ENCODE data around the gene CAMK1D.

The CAMK1D gene

DNA sequence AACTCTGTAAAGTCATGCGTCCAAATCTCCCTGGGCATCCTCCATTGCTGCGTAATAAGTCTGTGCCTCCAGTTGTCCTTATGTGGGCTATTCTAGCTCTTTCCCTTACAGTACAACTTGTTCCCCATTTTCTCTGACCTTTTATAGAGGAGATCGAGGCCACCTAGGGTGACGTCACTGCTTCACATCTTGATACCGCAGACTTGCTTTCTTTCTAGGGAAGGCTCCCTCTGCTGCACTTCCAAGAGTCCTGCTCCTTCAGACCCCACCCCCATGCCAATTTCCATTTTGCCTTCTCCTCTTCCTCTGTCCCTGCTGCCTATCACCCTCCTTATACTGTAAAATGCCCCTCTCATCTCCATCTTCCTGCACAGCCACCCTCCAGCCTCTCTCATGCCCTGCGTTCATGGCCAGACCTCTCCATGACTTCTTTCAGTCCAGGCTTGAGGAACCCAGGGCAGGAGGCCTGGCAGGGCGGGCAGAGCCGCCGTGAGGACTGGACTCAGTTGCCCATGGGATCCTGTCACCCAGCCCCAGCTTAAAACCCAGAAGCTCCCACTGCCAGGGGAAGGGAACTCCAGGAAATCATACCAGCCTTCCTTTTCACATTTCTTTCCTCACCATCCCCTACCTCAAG lies 57.5 kb downstream of the CAMK1D start:
- DNase-seq, result no peak

DNA sequence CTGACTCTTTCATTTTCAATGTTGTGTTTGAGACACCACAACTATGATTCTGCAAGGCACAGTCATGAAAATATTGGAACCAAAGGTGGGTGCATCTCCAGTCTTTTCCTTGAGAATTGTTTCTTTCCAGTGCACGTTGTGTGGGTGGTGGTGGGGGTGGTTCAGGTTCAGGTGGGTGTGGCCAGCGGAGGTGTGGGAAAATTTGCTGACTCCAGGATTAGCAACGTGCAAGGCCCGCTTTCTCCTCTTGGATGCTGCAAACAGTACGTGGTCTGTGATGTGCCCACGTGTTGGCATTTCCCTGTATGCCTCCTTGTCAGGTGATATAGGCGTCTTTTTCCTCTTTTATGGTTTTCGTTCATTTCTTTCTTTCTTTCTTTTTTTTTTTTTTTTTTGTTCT lies 59.1 kb downstream of the CAMK1D start:
- DNase-seq, result no peak

DNA sequence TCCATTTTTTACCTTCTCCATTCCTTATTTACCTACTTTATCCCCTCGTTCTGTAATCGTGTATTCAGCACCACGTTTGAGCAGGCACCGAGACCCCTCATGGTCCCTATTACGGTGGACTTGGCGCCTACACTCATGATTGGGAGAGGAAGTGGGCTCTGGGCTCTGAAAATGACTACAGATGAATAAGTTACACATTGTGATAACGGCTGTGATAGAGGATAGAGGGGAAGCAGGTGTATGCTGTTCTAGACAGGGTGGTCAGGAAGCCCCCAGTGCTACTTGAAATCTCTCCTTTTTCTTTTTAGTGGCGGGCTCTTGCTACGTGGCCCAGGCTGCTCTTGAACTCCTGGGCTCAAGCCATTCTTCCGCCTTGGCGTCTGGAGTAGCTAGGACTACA lies 59.8 kb downstream of the CAMK1D start:
- no peak for DNase-seq

DNA sequence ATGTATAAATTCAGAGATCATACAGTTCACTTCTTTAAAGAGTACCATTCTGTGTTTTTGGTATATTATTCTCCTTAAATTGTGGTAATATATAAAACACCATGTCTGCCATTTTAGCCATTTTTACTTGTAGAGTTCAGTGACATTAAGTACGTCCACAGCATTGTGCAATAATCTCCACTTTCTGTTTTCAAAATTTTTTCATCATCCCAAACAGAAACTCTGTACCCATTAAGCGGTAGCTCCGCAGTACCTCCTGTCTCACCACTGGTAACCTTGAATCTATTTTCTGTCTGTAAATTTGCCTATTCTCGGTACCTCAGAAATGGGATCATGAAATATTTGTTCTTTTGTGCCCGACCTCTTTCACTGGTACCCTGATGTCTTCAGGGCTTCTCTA lies 60.3 kb downstream of the CAMK1D start:
- no peak for DNase-seq

DNA sequence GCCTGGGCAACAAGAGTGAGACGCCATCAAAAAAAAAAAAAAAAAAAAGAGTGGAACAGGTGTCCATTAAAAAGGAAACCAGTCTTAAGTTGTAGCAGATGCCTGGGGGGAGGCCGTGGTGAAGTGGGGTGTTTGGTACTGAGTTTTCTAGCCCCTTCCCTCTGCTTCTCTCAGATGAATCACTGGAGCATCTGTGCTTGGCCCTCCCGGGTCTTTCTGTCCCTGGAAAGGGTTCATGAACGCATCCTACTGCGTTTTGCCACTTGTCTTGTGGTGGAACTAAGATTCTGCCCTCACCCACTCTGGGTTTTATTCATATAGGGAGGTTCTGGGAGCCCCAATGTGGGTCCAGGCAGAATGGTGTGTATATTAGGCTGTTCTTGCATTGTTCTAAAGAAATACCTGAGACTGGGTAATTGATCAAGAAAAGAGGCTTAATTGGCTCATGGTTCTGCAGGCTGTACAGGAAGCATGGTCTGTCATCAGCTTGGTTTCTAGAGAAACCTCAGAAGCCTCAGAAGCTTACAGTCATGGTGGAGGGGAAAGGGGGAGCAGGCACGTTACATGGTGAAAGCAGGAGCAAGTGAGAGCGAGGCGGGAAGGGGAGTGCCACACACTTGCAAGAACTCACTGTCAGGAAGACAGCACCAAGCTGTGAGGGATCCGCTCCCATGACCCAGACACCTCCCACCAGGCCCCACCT lies 63.5 kb downstream of the CAMK1D start:
- no peak for DNase-seq

DNA sequence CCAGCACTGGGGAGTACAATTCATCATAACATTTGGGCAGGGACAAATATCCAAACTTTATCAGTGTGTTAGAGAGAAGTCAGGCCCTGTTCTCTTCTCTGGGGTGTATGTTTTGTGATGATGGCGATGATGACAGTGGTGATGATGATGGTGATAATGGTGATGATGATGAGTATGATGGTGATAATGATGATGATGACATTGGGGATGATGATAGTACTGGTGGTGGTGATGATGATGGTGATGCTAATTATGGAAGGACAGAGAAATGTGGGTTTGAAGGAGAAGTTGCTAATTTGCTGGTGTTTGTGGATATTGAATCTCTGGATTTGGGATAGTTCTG lies 64.0 kb downstream of the CAMK1D start:
- DNase-seq, result no peak

DNA sequence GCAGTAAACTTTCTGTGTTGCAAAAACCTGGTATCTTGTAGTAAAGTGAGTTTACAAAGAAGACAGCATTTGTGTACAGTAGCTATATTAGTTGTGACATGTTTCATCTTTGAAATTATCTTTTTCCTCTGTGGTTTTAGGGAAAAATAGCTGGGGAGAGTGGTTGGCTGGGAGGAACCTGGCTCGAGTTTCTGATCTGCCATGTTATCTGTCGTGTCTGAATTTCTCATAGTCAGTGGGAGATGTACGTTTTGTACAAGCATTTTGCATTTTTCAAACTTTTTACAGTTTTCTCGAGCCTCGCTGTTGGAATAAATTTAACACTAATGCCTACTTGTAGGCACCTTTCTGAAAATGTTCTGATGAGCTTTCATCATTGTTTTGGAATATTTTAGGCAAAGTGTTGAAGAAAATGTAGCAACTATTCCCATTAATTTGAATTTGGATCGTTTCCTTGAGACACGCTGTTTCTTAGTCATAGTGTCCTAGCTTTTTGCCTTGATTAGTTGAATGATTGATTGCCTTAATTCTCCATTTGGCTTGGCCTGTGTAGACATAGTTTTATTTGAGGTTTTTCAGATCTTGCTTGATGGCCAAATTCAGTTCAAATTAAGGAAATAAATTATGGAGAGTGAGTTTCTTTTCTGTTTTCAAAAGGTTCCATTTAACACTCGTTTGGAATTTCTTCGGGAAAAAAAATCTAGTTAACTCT lies 65.1 kb downstream of the CAMK1D start:
- DNase-seq, result no peak

DNA sequence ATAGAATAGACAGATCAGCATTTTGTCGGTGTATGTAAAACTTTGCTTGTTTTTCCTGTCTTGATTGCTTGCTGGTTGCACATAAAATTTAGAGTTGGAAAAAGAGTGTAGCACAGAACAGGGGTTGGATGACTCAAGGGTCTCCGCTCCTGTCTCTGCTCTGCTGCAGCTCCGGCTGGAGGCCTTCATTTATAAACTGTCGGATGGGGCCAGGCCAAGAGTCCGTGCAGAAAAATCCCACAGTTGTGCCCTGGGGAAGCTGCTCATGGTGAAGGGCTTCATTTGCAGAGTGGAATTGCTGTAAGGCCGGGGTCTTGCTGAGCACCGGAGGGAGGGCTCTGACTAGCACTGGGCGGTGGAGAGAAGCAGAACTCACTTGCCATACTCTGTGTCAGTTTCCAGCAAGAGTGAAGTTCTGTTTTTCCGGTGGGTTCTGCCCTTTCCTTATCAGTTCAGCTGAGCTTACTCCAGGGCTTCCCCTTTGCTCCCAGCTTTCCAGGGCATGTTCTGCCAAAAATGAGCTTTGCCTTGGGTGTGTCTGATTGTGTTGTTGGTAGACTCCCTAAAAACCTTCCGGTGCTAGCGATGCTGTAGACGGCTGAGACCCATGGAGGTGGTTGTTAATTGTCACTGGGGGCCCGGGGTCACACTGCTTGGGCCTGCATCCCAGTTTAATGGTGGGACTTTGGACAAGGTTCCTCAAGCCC lies 67.2 kb downstream of the CAMK1D start:
- no peak for DNase-seq

DNA sequence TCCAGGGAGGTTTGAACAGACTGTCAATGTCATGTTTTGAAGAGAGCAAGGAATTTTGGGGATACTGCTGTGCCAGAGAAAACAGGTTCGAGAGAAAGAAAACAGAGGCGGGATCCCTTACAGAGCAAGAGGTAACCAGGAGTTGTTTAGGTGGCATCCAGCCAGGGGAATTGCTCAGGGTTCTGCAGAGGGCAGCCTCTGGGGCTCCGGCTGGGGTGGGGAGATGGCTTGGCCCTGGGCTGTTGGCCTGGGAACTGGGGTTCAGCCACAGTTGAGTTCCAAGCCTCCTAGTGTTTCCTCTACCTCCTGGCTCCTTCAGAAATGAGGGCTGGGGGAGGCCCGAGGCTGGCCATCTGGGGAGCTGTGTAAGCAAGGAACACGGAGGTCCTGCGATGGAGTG lies 68.0 kb downstream of the CAMK1D start:
- no peak for DNase-seq

DNA sequence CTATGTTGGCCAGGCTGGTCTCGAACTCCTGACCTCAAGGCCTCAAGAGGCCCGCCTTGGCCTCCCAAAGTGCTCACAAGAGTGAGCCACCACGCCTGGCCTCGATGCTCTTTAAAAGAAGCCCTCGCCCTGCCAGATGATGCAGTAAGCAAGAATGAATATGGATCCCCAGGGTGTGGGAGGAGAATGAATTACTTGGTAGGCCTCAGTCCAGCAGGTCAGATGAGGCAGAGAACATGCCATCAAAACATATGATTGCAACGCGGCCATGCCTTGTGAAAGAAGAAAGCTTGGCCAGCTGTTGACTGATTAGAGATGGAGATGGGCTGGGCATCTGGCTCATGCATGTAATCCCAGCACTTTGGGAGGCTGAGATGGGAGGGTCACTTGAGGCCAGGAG lies 68.7 kb downstream of the CAMK1D start:
- DNase-seq, result no peak

DNA sequence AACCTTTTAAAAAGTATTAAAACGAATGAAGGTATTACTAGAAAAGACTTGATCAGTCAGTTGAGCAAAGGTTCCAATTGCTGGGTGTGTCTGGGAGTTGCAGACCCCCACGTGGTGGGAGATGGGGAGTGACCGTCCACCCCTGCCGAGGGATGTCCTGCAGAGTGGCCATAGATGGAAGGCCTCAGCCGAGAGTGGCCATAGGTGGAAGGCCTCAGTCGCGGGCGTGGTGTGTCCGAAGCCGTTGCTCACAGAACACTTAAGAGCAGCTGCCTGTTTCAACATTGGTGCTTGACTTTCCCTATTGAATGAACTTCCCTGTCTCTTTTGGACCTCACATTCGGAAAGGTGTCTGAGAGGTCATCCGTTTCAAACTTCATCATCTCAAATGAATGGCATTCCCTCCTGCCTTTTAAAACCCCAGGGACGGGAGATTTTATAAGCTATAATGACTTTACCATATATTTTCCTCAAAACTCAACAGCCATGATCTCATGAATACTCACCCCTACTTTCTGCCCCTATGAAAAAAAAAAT lies 69.4 kb downstream of the CAMK1D start:
- no peak for DNase-seq

DNA sequence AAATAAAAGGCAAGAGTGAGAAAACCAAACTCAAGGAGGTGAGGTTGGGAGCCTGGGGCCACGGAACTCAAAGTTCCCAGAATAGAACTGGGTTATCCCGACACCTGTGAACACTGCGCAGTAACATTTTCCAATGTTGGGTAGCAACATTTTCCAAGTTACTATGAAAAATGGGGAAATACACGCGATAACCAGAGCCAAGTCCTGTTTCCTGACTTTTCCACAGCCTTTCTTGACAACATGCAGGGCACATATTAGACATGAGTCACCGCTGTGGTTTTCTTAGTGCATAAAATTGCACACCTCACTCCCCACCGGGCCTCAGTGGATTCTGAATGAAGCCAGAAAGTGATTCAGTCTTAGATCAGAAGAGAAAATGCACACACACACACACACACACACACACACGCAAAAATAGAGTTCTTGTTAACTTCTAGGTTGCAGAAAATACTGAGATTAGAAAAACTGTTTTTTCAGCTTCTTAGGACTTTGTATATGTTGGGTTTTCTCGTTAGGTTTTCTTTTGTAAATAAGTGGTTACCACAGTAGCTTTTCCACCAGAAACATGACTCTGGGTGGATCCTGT lies 70.0 kb downstream of the CAMK1D start:
- no peak for DNase-seq

DNA sequence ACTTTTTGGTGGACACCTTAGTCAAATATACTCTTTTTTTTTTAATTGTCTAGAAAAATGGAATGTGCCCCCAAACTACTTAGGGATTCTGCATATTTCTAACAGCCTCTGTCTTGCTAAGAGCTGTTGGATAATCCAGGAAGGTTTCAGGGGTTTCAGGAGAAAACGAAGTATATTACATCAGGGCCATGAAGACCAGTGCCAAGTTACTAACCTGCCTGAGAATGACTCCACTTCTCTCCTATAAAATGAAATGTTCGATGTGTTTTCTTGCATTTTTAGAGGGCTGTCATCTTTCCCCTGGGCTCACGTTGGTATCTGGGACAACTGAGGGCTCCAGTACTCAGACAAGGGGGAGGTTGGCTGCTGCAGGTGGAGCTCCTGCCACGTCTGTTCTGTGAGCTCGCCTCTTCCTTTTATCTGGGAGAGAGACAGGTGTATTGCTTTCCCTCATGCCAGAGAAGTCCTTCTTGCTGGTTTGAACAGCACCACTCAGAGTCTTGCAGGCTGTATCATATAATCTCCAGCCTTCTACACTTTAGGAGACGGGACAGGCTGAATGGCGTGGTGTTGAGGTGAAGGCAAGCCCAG lies 71.3 kb downstream of the CAMK1D start:
- DNase-seq, result no peak

DNA sequence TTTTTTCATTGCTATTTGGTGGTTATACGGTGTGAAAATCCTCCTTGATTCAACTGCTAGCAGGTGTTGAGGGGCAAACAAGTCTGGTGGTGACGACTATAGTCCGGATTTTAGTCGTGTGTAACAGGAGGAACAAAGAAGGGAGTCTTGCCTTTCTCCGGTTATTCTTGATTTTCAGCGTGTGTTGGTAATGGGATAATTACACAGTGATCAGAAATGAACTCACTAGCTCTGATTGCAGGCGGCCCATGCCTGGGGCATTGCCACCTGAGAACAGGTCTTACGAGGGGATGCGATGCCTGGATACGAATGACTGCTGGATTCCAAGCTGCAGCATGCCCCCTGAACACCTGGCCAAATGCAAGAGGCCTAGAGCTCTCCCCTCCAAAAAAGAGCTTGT lies 72.8 kb downstream of the CAMK1D start:
- DNase-seq, result no peak

DNA sequence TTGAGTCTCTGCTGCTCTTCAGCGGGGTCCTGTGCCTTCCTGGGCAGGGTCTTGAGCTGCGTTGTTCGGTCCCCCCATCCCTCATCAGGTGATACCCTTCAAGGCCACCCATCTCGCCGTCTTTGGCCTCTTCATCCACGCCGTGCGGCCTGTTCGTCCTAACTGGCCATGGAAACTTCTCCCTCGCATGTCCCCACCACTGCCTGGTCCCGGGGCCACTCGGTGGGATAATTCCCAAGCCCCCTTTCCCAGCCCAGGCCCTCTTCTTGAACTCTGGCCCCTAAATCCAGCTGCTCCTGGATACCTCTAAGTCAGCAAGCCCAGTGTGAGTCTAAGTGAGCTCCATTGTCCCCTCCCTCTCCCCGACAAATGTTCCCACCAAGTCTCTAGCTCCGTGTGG lies 74.5 kb downstream of the CAMK1D start:
- no peak for DNase-seq

DNA sequence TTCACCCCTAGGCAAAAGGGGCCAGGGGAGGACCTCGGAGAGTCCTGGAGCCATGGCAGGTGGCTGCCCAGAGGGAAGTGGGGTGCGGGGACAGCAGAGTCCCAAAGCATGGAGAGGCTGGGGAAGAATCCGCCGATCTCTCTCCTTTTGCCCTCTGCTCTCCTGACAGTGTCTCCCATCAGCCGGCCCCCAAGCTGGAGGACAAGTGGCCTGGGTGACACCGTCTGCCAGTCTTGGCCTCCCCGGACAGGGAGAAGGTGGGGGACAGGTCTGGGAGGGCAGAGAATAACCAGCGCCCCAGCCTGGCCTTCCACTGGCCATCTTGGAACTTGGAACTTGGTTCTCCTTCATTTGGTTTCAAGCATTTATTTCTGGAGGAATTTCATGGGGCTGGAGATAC lies 77.9 kb downstream of the CAMK1D start:
- DNase-seq, result no peak

DNA sequence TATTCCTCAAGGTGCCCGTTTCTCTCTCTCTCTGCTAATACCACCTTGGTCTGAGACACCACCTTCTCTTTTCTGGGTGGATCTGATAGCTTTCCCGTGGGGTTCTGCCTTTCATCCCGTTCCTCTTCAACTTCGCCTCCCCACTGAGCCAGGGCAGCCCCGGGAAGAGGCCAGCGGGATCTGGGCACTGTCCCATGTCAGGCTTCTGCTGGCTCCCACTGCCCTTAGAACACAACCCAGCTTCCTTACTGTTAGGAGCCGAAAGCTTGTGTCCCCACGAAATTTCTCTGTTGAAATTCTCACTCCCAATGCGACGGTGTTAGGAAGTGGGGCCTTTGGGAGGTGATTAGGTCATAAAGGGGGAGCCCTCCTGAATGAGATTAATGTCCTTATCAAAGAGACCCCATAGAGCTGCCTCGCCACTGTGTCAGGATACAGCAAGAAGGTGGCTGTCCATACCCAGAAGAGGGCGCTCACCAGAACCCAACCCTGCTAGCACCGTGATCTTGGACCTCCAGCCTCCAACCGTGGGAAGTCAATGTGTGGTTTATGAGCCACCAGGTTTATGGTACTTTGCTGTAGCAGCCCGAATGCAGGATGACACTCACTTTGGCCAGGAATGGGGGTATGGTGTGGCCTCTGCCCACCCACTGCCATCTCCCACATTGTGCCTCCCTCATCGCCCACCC lies 79.2 kb downstream of the CAMK1D start:
- DNase-seq, result no peak

DNA sequence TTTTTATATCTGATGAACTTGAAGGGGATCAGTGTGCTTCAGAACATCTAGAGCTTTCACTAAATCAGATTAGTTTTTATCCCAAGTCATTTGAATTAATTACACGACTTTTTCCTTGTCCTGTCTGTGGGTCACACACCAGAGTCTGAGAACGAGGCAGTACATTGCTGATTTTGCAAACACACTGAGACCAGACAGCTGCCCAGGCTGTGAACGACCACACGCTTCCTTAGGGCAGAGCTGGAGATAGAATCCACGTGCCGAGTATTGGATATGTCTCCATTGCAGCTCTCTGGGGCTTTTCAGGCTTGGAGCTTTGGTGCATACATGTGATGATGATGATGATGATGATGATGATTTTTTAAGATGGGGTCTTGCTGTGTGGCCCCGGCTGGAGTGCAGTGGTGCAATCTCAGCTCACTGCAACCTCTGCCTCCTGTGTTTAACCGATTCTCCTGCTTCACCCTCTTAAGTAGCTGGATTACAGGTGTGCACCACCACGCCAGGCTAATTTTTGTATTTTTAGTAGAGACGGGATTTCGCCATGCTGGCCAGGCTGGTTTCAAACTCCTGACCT lies 81.1 kb downstream of the CAMK1D start:
- no peak for DNase-seq

DNA sequence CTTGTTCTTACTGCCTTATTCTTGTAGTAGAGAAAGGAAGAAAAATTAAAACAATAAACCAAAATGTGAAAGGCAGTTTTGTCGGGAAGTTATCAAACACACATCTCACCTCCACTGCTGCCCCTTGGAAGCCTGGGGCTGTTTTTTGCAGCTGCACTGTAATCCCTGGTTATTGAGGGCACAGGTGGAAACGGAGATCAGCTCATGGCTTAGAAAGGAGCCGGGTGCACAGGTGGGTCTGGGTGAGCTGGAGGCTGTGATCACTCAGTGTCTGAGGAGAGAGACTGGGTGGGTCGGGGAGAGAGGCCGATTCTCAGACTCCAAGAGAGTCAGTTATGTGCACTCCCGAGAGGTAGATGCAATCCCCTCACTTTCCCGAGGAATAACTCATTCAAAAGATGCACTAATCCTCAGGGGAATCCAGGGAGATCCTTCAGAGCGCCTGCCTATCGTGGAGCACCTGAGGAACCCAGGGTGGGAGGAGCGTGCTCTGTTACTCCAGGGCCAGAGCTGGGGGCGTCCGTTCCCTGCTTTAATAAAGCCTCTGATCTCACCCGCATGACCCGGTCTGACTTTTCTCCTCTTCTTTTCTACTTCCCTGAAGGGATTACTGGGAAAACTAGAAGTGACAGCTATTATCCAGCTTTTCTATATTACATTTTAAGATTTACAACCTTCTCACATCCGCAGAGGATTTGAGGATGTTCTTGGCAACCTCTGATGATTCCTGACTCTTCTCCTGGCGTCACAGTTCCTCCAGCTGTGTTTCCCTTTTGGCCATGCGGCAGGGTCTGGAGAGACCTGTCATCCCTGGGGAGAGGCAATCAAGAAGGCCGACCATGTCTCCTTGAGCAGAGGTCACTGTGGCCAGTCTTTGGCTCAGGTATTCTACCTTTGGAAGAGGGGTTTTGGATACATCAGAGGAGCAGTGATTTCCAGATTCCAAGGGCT lies 82.1 kb downstream of the CAMK1D start:
- no peak for DNase-seq

DNA sequence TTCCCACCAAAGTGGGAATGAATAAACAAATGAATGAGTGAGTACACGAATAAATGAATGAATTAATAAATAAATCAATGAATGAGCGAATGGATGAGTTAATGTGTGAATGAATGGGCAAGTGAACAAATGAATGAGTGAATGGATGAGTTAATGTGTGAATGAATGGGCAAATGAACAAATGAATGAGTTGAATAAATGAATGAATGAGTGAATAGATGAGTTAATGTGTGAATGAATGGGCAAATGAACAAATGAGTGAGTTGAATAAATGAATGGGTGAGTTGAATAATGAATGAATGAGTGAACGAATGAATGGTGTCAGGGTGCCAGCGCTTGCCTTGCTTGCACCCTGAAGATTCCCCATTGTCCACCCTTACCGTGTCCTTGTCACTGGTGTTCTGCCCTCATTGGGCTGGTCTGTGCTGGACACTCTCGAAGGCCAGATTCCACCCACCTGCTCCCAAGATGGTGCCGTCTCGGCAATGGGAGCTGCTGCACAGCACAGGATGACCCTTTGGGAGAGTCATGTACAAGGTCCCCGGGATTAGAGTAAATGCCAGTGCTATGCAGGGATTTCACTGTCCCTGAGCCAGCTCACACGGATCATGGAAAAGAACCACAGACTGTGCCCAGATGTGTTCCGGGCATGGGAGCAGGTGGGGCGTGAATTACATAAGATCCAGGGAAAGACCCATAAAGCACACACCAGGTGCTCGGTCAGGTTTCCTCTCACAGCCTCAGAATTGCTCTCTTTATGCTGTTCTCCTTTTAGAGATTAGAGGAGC lies 83.2 kb downstream of the CAMK1D start:
- no peak for DNase-seq
